SU-DHL-6 (cell line): Measurements from ENCODE around the gene GOLGA1.
"Not testable (repeated sequence)": the region's sequence is repeated elsewhere in the genome, so short reads cannot be mapped to it uniquely, and the experiment has no call there.

Experiments
- H2AFZ ChIP-seq: fragments of 200-600 bp; sonication (generic); 2 replicates; pipeline ENCODE4 v1.6.1; 2014; ENCODE audit warnings: low read depth, mild to moderate bottlenecking, moderate library complexity, mixed read lengths, antibody characterized with exemption, low read length; ENCODE audit not compliant: severe bottlenecking
- H3F3A ChIP-seq: fragments of 200-600 bp; shearing (Covaris generic); 2 replicates; pipeline ENCODE4 v1.6.0; 2016; ENCODE audit warnings: antibody characterized with exemption, mild to moderate bottlenecking; ENCODE audit not compliant: insufficient read depth
- H3K27ac ChIP-seq: fragments of 200-600 bp; sonication (generic); 2 replicates; pipeline ENCODE4 v1.5.1; 2016; ENCODE audit warnings: low read depth, mild to moderate bottlenecking, low read length, moderate library complexity, mixed read lengths
- H3K27me3 ChIP-seq: fragments of 200-600 bp; sonication (generic), shearing (Covaris generic); 2 replicates; pipeline ENCODE4 v1.6.0; 2014; ENCODE audit warnings: mild to moderate bottlenecking, low read length
- H3K36me3 ChIP-seq: fragments of 200-600 bp; sonication (generic); 2 replicates; pipeline ENCODE4 v1.6.1; 2014; ENCODE audit warnings: mild to moderate bottlenecking, low read length, mixed read lengths
- H3K4me2 ChIP-seq: fragments of 300-600, 200-600 bp; shearing (Covaris generic), sonication (generic); 2 replicates; pipeline ENCODE4 v1.6.0; 2014; ENCODE audit warnings: low read length, low read depth, mild to moderate bottlenecking; ENCODE audit not compliant: poor library complexity, severe bottlenecking
- H3K4me3 ChIP-seq: fragments of 200-600 bp; sonication (generic); 2 replicates; pipeline ENCODE4 v1.5.1; 2014; ENCODE audit warnings: antibody characterized with exemption, low read length, mild to moderate bottlenecking, mixed read lengths; ENCODE audit not compliant: insufficient read depth, poor library complexity, severe bottlenecking
- H3K79me2 ChIP-seq: fragments of 200-600 bp; sonication (generic); 2 replicates; pipeline ENCODE4 v1.6.1; 2014; ENCODE audit warnings: mild to moderate bottlenecking, low read length, moderate library complexity; ENCODE audit not compliant: insufficient read depth
- H3K9ac ChIP-seq: fragments of 200-600 bp; sonication (generic); 2 replicates; pipeline ENCODE4 v1.7.0; 2014; ENCODE audit warnings: mild to moderate bottlenecking, low read length
- H3K9me2 ChIP-seq: fragments of 200-600 bp; sonication (generic); replicated peaks from 2 replicates; pipeline ENCODE4 v1.6.1; 2014; ENCODE audit warnings: low read length; ENCODE audit not compliant: insufficient read depth
- H3K9me3 ChIP-seq: fragments of 200-600 bp; sonication (generic); 2 replicates; pipeline ENCODE4 v1.6.1; 2014; ENCODE audit warnings: low read length, mixed read lengths; ENCODE audit not compliant: insufficient read depth
- H4K20me1 ChIP-seq: fragments of 200-600 bp; sonication (generic); 2 replicates; pipeline ENCODE4 v1.6.1; 2014; ENCODE audit warnings: low read depth, mild to moderate bottlenecking, antibody characterized with exemption, low read length, moderate library complexity, mixed read lengths
- CTCF ChIP-seq: fragments of 200-600 bp; sonication (generic); IDR thresholded peaks from one replicate; pipeline ENCODE4 v1.5.1; 2017; ENCODE audit warnings: antibody characterized with exemption, mild to moderate bottlenecking, low read length, moderate library complexity; ENCODE audit not compliant: insufficient read depth, poor library complexity, severe bottlenecking
- EZH2phosphoT487 ChIP-seq: fragments of 200-600 bp; sonication (generic), shearing (Covaris generic); conservative IDR thresholded peaks from 2 replicates; pipeline ENCODE4 v1.6.1; 2018; ENCODE audit warnings: mild to moderate bottlenecking, antibody characterized with exemption, low read length, moderate library complexity, mixed read lengths

Gene GOLGA1

GRCh38 chr9:124934290-124934689, 6.6 kb downstream of the GOLGA1 start:
- TF ChIP-seq CTCF, result no peak
- no peak for TF ChIP-seq EZH2phosphoT487
- Histone ChIP-seq H3F3A (0 out of 2 replicates have a peak, but pooled peaks cover 4% of the 10 kb centered on the region), H3K9ac (no peak overlapping the region), H3K4me2 (no peak overlapping the region), H4K20me1 (no peaks in the 10 kb centered on the region), H3K36me3 (peaks cover 10% of the 10 kb centered on the region; the same call in 1 of the 2 replicates), H2AFZ (no peak overlapping the region), H3K4me3 (no peak overlapping the region), H3K27ac (no peak overlapping the region), H3K27me3 (no peaks in the 10 kb centered on the region), H3K9me2 (no peaks in the 10 kb centered on the region), H3K79me2 (no peaks in the 10 kb centered on the region), H3K9me3 (no peaks in the 10 kb centered on the region)

- Histone ChIP-seq H3K36me3 (peaks cover 23% of the 10 kb centered on the region), H4K20me1 (no peaks in the 10 kb centered on the region), H3K4me2 (no peak overlapping the region), H3K9me3 (no peaks in the 10 kb centered on the region), H3K27me3 (no peaks in the 10 kb centered on the region), H3K9me2 (no peaks in the 10 kb centered on the region), H3K9ac (no peak overlapping the region), H3K4me3 (no peak overlapping the region), H3K27ac (no peak overlapping the region), H3F3A (no peaks in the 10 kb centered on the region), H2AFZ (no peak overlapping the region), H3K79me2 (no peaks in the 10 kb centered on the region)
- TF ChIP-seq CTCF, result no peak
- TF ChIP-seq EZH2phosphoT487, result no peak
Observed at GRCh38 chr9:124932333-124932732, 8.6 kb downstream of the GOLGA1 start.

- Histone ChIP-seq H3K9me3 (no peaks in the 10 kb centered on the region), H2AFZ (no peak overlapping the region), H3K27ac (no peak overlapping the region), H3F3A (no peaks in the 10 kb centered on the region), H3K9ac (no peak overlapping the region), H3K4me3 (no peak overlapping the region), H3K79me2 (no peaks in the 10 kb centered on the region), H3K4me2 (no peak overlapping the region), H3K36me3 (peaks cover 31% of the 10 kb centered on the region), H3K27me3 (no peaks in the 10 kb centered on the region), H3K9me2 (no peaks in the 10 kb centered on the region), H4K20me1 (no peaks in the 10 kb centered on the region)
- no peak for TF ChIP-seq CTCF
- TF ChIP-seq EZH2phosphoT487, result no peak
Observed at GRCh38 chr9:124929464-124929863, 11.4 kb downstream of the GOLGA1 start.

- Histone ChIP-seq H3K9me3 (no peaks in the 10 kb centered on the region), H3F3A (no peaks in the 10 kb centered on the region), H3K27ac (no peak overlapping the region), H3K79me2 (no peaks in the 10 kb centered on the region), H3K4me2 (no peak overlapping the region), H2AFZ (no peak overlapping the region), H3K9ac (no peak overlapping the region), H3K36me3 (peaks cover 28% of the 10 kb centered on the region), H3K4me3 (no peak overlapping the region), H3K9me2 (no peaks in the 10 kb centered on the region), H3K27me3 (no peaks in the 10 kb centered on the region), H4K20me1 (no peaks in the 10 kb centered on the region)
- TF ChIP-seq CTCF, result no peak
- TF ChIP-seq EZH2phosphoT487, result no peak
Observed at GRCh38 chr9:124928116-124928515, 12.8 kb downstream of the GOLGA1 start.

- H3K27me3 ChIP-seq, H3K27ac ChIP-seq, H3K79me2 ChIP-seq, H3K9me3 ChIP-seq, H3K4me3 ChIP-seq, H3K9ac ChIP-seq, H2AFZ ChIP-seq, H3K4me2 ChIP-seq, H3F3A ChIP-seq, H3K9me2 ChIP-seq, H4K20me1 ChIP-seq: not testable (repeated sequence)
- H3K36me3 ChIP-seq, result peaks cover 15% of the 10 kb centered on the region; the same call in 1 of the 2 replicates
Observed at GRCh38 chr9:124920394-124920793, 20.5 kb downstream of the GOLGA1 start.
